ENCODE data around the gene TRIM3. TPM values are rescaled to one million over a fixed set of nuclear protein-coding genes. Genes with fewer than 3 reads are reported as not detected.

Gene TRIM3
- total RNA-seq, 1 experiment from 2014 or later, result 37.9 TPM

DNA sequence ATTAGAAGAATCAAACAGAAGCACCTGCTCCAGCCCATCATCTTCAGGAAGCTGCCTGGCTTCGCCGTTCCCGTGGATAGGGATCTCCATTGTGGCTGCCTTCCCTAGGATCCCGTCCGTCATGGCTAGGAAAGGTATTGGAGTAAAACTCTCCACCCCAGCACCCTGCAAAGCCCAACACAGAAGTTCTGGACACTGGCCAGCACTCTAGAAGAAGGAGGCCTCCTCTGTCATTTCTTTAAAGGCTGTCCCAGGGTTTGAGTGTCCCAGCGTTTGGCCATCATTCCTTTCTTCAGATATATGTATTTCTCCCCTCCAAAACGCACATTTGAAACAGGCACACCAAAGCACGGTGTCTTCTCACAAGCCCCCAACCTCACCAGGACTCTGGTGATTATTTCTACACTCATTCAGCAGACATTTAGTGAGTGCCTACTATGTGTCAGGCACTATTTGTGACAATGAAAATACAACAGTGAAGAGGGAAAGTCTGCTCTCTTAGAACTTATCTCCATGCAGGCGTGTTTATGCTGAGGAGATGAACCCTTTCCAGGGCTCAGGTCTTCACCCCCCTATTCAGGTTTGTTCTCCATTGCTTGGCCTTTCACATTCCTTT, 6.7 kb upstream of the TRIM3 start:
- DNase-seq (ENCODE audit: low spot score), result no peak

DNA sequence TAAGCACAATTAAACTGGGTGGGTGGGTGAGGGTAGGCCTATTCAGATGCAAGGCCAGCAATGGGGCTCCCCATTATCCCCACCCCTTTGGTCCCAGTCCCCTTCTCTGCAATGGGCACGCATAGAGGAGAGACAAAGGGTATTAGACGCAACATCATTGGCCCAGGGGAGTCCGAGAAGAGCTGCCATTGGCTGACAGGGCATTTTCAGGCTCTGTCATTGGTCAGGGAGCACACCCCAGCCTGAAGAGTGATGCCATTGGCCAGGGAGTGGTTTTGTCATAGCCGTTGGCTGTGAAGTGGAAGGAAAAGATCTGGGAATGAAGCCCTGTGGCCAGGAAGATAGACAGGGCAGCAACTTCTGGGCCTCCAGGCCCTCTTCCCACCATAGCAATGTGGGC, 2.8 kb upstream of the TRIM3 start:
- no peak for DNase-seq (ENCODE audit: low spot score)

DNA sequence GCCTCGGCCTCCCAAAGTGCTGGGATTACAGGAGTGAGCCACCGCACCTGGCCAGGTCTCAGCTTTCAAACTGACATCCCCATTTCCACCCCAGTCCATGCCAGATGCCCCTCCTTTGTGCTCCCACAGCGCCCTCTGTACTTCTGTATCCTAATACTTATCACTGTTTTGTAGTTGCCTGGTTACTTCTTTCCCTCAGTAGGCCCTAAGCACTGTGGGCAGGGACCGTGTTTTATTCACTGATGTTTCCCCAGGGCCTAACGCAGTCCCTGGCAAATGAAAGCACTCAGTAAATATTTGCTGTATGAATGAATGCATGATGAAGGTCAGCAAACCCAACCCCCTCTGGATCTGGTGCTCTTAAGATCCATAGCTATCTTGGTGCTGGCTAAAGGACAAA, 2.2 kb upstream of the TRIM3 start:
- peak; percentile 42 for DNase-seq (ENCODE audit: low spot score)

DNA sequence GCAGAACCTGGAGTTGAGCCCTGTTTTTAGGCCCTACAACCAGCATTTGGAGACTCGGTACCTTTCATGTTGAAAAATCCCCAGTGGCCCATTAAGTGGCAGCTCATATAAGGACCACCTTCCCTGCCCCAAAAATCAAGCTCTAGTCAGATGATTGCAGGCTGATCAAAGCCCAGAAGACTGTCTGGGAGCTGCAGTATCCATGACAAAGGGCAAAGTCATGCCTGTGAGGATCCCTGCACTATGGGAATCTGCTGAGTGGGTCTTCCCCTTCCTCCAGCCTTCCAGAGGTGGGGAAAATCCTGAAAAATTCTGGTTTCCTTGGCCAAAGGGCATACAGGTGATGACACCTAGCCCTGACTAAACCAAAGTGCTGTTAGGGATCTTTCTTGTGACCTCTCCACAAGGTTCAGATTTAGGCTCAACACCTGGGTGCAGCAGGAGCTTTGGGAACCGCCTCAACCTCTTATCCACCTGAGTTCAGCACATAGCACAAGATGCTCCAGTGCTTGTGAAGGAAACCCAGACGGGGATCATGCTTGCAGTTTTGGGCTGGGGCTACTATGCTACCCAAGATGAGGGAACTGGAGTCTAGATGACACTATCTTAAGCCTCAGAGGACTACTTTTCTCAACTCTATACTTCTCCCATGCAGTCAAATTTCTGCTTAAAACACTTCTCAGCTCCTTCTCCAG, 1.2 kb upstream of the TRIM3 start:
- DNase-seq (ENCODE audit: low spot score), result peak; percentile 38

DNA sequence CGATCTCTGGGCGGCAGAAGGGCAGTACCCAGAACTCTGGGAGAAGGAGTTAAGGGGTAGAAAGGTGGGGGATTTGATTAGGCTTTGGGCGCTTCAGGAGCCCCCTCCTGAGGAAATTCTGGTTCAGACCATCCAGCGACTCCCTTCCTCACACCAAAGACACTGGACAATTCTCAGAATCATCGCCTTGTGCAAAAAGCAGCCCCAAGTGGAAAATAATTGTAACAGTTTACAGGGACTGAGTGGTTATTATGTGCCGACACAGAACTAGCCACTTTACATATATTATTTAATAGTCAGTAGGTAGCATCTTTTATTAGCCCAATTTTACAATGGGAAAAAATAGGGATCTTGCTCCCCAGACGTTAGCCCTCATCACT, 662 bp upstream of the TRIM3 start:
- no peak for DNase-seq (ENCODE audit: low spot score)

DNA sequence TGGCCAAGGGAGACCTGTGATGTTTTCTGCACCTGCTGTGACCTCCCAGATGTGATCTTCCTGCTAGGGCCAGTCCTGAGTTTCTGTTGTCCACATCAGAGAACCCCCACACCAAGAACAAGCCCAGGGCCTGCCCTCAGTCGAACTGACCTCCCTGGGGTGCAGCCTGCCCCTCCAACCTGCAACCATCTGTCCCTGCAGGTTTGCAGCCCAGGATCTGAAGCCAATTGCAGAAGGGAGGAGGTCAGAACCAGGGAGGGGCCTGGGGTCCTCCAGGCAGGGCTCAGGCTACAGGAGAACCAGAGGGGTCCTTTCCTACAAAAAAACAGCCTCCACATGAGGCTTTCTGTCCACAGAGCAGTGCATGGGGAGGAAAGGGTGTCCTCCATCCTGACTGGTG, 807 bp downstream of the TRIM3 start:
- DNase-seq (ENCODE audit: low spot score), result no peak

DNA sequence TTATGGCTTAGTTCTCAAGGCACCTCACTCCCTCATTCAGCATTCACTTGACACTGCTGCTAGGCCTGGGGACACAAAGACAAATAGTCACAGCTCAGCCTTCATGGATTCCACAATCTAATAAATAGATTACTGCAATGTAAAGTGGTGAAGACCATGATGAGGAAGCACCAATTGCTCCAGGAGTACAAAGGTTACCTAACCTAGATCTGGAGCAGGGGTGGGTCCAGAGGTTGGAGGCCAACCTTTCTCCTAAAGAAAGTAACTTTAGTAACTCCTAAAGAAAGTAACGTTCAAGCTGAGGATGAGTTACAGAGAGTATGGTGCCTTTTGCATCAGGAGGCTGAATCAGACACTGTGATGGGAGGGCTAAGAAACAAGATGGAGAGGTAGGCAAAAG, 4.1 kb downstream of the TRIM3 start:
- DNase-seq (ENCODE audit: low spot score), result no peak

DNA sequence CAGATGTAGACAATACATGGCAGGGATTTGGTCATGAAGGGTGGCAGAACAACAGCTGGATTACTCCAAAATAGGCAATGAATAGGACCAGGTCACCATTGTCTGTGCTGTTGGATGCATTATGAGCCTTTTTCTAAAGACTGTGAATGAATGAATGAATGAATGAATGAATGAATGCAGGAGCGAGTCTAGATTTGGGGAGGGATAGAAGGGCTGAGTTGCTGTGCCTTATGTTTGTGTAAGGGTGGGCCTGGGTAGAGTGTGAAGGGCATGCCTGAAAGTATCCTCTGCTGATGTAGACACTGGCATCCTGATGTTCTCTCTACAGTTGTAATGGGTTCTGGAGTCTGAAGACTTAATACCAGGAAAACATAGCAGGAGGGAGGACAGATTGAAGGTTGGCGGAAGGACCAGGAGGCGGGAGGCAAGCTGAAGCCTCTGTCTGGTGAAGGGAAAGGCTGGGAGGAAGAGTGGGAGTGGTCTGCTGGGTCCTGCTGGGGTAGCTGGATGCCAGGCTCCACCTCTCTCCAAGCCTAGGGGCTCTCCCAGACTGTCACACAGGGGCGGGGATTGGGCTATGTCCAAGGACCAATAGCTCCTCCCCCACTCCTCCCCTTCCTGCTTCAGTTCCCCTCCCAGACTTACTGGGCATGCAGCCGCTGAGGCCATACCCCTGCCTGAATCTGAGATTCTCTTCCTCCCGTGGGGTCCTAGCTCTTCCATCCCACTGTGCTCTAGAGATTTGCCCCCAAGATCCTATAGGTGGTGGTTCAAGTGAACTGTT, 4.8 kb downstream of the TRIM3 start:
- DNase-seq (ENCODE audit: low spot score), result peak; percentile 90

DNA sequence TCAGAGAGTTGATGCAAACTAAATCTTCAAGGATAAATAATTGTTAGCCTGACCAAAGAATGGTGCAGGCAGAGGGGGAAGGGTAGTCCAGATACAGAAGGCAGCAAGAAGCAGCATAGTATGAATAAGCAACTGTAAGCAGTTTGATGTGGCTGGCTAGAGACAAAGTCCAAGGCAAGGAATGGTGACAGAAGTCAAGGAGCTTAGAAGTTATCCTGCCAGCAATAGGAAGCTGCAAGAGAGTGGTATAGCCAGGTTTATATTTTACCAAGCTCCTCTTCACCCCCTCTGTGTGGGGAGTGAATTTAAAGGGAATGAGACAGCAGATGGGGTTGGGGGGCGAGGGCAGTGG, 14.7 kb downstream of the TRIM3 start:
- DNase-seq (ENCODE audit: low spot score), result no peak

DNA sequence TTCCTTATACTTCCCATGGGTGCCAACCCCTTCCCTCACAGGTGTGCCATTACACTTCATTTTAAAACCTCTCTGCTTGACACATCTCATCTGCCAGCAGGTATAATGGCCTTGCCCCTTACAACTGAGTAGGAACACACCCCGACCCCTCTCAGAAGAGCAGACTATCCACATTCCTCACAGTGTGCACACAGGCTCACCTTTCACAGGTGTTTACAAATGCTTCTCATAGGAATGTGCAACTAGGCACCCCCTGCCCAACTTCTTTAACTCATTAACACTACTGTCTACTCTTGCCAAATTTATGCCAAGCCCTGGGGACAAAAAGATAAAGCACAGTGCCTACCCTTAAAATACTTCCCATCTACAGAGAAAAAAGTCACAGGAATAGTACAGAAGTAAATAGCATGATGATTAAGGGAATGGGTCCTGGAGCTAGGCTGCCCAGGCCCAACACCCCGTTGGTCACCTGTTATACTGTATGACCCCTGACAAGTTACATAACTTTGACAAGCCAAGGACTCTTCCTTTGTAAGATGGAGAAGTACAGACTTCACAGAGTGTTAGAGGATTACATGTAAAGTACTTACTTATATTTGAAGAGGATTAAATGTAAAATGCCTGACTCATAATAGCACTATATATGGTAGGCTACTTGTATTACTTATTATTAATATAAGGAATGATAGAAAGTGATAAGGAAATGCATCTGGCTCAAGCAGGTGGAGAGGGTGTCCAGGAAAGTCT, 15.2 kb downstream of the TRIM3 start:
- DNase-seq (ENCODE audit: low spot score), result no peak

DNA sequence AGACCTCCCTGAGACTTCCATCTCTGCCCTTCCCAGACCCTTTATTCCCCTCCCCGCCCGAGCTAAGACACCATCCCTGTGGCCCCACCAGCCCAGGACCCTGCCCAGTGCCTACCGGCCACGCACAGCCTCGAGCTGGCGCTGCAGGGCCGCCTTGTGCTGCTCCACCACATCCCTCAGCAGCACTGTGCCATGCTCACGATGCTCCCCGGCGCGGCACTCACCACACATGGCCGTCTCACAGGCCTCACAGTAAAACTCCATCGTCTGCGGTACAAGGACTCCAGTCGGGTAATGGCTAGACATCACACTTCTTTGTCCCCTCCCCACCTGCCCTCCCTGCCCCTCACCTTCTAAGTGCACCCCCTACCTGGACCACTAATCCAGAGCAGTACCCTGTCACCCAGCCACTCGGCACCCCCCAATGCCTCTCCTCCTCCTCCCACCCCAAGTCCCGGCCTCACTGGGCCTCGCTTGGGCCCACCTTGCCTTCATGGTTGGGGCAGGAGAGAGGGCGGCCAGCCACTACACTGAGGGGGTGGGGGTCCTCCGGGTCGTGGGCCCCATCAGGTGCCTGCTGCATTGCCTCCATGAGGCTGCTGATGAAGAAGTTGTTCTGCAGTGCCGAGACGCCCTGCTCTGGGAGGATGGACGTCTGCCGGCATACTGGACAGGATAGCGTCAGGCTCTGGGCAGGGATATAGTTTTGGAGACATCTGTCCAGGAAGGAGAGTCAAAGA, 16.0 kb downstream of the TRIM3 start:
- no peak for DNase-seq (ENCODE audit: low spot score)

DNA sequence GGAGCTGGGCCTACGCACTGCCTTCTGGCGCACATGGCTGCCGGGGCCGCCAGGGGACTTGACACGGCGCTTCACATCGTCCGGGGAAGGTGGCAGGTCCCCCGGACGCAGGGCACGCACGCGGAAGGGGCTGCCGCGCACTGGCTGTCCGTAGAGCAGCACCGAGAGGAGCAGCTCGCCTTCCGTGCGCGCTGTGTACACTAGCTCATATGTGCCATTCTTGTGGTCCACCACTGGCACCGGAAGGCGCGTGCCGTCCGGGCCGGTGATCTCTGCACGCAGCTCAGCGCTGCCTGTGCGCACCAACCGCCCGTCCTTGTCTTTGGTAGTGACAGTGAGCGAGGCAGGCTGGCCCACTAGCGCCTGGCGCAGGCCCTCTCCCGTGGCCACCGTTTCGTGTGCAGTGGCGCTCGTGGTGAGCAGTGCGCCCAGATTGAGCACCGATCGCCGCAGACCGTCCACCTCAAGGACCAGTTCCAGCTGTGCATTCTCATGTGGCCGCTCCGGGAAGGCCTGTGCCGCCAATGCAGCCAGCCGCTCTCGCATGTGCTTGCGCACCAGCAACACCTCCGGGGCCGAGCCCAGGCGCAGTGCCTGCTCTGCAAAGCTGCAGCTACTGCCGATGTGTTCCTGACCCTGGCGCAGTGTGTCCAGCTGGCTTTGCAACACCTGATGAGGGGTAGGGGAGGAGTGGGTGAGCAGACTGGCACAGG, 17.2 kb downstream of the TRIM3 start:
- no peak for DNase-seq (ENCODE audit: low spot score)

DNA sequence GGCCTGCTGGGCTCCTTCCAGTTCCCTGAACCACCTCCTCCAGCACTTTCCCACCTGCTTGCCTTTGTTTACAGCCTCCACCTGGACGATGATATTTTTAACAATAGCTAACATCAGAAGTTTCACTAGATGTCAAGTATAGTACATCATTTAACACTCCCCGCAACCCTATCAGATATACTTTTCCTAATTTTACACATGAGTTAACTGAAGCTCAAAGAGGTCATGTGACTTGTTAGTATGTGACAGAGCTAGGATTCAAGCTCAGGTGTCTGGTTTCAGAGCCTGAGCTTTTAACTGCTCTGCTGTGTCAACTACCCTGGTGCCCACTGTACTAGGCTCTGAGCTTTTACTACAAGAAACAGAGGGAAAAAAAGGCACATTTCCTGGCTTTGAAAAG, 18.7 kb downstream of the TRIM3 start:
- DNase-seq (ENCODE audit: low spot score), result no peak

DNA sequence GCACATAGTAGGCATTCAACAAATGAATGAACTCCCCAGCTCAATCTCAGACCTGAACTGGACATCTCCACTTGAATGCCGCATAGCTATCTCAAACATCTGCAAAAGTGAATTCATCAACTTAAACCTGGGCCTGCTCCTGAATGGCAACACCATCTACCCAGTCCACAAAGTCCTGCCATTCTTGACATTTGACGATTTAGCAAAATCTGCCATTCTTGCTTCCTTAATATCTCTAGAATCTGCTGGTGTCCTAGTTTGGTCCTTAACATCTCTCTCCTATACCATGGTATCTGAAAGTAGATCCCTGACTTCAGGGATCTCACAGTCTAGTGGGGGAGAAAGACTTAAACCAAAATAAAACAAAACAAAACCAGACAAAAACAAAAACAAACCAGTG, 20.6 kb downstream of the TRIM3 start:
- DNase-seq (ENCODE audit: low spot score), result no peak

DNA sequence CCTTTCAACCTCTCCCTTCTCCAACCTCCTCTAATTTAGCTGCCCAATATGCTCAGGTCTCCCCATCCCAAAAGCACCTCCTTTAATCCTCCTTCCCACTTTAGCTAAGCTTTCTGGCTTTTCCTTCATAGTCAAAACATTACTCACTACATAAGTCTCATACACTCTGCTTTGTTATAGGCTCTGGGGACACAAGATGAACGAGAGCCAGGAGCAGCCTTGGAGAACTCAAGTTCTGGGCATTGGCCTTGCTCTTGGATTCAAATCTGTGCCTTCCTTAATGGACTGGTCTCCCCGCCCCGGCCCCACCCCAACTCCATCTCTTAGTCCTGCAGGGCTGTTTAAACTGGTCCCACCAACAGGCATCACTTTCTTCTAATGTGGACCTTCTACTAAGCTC, 21.5 kb downstream of the TRIM3 start:
- DNase-seq (ENCODE audit: low spot score), result no peak

DNA sequence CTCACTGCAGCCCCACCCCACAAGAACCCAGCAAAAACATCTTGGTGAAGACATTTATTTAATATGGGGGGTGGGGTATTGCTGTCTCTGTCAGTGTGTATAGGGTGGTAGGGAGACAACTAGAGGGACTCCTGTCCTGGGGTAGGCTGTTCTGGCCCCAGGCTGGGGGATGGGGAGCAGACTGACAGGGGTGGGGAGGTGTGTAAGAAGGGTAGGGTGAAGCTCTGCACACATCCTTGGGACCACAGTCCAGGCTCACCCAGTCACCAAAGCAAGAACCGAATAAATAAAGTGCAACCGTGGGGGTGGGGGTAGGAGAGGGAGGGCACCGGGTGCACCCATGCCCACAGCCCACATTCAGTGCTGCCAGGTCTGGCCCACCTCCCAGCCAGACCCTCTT, 25.2 kb downstream of the TRIM3 start:
- no peak for DNase-seq (ENCODE audit: low spot score)

DNA sequence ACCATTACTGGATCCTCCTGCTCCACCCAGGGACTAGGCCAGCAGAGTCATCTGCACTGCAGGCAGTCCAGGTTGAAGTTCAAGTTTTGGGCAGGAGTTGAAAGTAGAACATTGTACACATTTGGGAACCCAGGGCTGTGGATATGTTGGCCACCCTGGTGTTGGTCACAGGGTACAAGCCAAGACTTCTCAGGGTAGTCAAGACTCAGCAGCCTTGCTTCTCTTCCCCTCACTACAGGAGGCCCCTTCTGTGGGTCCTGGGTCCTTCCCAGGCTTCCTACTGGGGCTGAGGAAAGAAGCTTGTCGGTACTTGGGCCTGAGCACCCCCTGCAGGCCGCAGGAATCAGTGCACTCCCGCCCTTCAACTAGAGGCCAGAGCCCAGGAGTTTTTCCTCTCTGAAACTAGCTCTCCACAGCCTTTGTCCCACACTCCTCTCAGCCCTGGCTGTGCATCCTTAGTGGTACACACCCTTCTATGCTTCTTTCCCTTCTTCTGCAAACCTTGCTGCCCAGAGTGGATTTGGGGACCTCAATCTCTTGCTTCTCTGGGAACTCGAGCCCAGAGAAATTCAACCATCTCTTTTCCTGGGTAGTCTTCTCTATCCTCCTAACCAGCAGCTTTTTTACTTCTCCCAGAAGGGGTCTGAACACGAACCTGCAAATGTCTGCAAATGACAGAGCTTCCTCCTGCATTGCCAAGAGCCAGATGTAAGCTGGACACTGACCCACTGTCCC, 30.3 kb downstream of the TRIM3 start:
- DNase-seq (ENCODE audit: low spot score), result peak; percentile 44

DNA sequence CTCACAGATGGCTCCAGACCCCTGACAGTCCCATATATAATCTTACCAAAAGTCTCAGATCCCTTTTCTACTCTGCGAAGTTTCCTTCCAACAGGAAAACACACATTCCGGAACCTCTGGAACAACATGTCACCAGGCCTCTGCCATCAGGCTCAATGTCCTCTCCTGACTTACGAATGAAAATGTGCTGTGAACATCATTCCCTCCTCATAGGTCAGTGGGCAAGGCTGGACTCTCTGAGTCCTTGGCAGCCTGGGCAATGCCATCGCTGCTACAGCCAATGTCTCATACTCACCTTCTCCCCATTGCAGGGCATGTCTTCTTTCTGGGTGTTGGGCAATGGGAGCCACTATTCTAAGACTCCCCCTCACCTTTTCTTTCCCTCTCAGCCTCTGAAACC, 31.3 kb downstream of the TRIM3 start:
- DNase-seq (ENCODE audit: low spot score), result no peak

DNA sequence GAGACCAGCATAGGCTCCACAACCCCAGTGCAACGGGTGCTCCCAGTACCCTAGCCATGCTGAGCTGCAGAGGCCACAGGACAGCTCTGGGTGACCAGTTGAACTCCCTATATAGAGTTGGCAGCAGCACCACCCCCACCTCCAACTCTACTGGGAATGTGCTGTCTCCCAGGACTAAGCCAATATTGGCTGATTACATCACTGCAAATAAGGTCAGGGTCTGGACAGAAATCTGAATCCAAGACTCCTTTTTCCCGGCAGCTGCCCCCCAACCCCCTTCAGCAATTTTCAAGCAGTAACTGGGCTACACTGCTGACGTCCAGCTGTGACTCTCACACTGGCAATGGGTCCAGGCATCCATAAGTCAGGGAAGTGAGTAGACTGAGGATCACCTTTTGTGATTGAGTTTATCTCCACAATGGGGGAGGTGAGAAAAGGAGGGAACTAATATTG, 32.8 kb downstream of the TRIM3 start, which contains the start of gene HPX:
HPX (minus strand) TSS at position 82 of the 453 bp plus-strand sequence; CDS start at position 58, 24 bp downstream.
- no peak for DNase-seq (ENCODE audit: low spot score)

DNA sequence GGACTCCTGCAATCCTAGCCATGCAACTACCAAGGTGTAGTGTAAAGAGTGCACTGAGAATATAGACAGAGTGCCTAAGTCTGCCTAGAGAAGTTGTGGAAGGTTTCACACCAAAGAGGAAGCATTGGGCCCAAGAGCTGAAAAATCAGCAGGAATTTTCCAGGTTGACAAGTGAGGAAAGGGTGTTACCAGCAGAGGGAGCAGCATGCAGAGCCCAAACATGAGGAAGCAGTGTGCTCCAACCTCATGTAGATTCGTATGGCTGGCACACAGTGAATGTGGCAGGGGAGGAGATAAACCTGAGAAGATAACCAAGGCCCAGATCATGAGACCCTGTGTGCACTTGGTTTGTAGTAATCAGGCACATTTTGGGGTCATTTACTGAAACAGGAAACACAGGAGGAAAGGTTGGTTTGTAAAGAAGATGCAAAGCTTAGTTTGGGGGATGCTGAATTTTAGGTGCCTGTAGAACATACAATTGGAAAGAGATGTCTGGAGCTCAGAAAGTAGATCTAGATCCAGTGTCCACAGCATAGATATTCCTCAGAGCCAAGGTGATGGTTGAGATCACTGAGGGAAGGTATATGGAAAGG, 34.7 kb downstream of the TRIM3 start:
- peak; percentile 83 for DNase-seq (ENCODE audit: low spot score)

Data from HT-29 (cell line).